HG03439 (cell line): ENCODE measurements around the gene PTDSS2.
"Not testable (repeated sequence)": the region's sequence is repeated elsewhere in the genome, so short reads cannot be mapped to it uniquely, and the experiment has no call there.

Source experiments
- ATAC-seq: cut with Tn5 transposase; IDR thresholded peaks from one replicate; pipeline ENCODE4 v1.9.1; 2021; ENCODE audit warnings: mild to moderate bottlenecking, moderate library complexity; ENCODE audit not compliant: unreplicated experiment

Gene PTDSS2

GRCh38 chr11:503179-503981 is 53.3 kb downstream of the PTDSS2 start:
- ATAC-seq: no peak

DNA sequence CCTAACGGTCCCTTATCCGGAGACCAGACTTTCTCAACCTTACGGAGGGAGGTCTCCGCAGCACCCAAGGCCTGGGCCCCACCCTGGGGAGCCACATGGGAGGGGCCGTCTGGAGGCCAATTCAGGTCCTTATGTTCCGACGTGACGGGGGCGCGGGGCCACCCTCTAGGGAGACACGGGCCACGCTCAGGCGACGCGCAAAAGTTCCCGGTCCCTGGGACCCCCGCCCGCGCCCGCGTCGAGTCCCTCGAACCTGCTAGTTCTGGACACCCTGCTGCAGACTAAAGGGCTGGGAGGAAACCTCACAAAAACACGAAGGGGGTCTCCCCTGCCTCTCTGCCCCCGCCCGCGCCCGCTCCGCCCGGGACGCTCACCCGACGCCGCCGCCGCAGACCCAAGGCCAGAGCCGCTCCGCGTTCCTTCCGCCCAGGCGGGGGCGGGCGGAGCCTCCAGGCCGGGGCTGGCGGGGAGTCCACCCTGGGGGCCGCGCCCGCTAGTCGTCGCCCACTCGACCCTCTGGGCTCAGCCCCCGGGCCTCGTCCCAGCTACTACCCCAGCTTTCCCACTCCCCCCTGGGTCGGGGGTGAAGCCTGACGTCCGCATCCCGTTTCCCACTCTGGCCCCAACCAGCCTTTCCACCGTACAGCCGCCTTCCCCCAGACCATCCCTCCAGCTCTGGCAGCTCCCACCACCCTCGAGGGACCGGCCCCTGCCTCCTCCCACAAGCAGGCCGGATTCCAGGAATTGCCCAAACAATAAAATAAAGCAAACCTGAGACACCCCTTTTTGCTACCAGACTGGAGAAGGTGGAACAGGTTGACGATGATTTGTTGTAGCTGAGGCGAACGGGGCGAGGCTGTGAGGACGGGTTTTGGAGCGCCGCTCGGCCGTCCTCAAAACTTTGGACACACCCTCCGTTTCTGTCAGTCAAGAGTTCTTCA is 54.2 kb downstream of the PTDSS2 start:
- no peak for ATAC-seq

- ATAC-seq: no peak
These were observed 54.9 kb downstream of the PTDSS2 start for GRCh38 chr11:504994-505344.

DNA sequence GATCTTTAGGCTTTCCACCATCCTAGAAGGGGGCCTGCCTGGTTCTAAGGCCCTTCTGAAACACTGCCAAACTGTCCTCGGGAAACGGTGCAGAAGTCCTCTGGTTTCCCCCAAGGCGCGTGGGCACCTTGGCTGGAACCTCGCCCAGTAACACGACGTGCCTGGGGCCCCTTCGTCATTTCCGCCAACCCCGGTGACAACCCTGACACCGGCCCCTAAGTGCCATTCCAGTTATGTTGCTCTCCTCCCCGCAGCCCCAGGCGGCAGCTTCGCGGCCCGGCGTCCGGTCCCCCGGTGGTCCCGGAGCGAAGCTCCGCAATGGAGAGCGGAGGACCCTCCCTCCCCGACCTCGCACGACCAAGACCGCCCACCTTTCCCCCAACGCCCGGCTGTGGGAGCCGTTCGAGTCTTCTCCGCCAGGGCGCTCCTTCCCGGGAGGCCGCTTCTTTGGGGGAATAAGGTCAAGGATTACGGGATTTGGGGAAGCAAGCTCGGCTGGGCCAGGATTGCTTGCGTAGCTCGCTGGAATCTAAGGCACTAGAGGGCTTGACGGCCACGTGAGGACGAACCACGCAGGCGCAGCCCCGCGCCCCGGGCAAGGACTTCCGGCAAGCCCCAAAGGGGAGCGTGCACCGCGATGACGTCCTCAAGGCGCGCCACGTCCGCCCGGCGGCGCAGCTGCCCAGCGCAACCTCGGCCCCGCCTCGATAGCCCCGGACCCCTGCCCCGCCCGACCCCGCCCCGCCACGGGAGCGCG is 56.3 kb downstream of the PTDSS2 start:
- ATAC-seq: peak; percentile 60

DNA sequence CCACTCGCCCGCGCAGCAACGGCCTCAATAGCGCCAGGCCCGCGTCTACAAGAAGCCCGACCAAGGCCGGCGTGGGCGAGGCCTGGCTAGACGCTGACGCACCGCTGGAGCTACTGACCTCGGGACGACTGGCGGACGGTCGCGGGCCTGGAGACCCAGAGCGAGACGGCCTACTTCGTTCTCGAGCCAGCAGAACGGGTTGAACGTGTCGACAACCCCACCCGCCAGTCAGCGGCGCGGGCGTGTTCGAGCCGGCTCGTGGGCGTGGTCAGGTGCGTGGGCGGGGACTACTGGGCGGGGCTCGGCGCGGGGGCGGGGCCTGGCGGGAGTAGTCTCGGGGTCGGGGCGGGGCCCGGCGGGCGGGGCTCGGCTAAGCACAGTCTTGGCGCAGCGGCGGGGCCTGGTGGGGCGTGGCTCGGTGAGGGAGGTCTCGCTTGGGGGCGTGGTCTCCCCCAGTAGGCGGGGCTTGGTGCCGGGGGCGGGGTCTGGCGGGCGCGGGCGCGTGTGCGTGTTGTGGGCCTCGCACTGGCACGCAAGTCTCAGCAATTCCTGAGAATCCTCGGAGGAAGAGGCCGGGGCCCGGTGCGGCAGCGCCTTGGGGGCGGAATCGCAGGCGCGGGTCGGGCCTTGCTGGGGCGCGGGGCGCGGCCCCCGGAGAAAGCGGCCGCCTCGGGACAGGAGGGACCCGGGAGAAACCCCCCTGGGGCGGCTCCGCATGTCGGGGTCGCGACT is 57.1 kb downstream of the PTDSS2 start, which contains the start of gene RNH1:
Gene RNH1 (minus strand): TSS at position 248 of the 732 bp plus-strand sequence. CDS start 5,080 bp downstream, outside the sequence.
- peak; percentile 48 for ATAC-seq

DNA sequence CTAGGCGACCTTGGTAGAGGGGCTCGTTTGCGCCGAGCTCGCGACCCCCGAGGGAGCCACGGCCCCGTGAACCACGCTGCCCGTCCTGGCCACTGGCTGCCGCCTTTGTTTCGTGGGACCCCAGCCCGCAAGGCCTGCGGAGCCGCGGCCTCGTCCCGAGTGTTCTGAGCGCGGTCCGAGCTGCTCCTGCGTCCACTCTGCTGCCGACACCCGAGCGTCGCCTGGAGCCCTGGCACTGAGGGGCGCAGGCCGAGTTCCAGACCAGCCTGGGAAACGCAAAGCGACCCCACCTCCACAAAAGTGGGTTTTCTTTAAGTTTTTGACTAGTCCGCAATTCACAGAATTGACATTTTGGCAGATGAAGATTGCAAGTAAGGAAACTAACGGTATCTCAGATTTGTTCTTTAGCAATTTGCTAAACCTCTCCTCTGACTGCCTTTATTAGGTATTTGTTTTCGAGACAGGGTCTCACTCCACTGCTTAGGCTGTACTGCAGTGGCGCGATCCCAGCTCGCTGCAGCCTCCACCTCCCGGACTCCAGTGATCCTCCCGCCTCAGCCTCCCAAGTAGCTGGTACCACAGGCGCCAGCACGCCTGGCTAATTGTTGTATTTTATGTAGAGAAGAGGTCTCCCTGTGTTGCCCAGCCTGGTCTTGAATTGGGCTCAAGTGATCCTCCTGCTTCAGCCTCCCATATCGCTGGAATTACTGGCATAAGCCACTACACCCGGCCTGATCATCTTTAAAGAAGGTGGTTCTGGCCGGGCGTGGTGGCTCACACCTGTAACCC is 57.8 kb downstream of the PTDSS2 start:
- ATAC-seq: no peak

- no peak for ATAC-seq
These were observed 58.9 kb downstream of the PTDSS2 start for GRCh38 chr11:508956-509355.

DNA sequence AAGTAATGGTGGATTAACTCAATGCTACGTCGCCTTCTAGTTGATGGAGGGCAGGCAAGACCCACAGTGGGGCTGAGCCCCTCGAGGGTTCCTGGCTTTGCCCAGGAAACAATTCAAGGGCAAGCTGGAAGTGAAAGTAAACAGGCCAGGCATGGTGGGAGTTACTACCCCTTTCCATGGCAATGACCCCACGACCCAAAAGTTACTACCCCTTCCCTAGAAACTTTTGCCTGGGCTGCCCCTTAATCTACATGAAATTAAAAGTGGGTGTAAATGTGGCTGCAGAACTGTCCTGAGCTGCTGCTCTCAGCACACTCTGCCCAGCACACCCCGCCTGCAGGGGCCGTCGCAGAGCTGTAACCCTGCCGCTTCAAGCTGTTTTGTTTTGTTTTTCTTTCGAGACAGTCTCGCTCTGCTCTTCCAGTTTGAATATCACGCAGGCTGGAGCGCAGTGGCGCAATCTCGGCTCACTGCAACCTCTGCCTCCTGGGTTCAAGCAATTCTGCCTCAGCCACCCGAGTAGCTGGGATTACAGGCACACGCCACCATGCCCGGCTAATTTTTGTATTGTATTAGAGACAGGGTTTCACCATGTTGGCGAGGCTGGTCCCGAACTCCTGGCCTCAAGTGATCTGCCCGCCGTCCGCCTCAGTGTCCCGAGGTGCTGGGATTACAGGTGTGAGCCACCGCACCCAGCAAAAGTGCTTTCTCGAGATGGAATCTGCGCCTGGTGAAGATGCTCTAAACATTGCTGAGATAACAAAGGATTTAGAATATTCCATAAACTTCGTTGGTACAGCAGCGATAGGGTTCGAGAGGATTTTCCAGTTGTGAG is 62.9 kb downstream of the PTDSS2 start:
- no peak for ATAC-seq

DNA sequence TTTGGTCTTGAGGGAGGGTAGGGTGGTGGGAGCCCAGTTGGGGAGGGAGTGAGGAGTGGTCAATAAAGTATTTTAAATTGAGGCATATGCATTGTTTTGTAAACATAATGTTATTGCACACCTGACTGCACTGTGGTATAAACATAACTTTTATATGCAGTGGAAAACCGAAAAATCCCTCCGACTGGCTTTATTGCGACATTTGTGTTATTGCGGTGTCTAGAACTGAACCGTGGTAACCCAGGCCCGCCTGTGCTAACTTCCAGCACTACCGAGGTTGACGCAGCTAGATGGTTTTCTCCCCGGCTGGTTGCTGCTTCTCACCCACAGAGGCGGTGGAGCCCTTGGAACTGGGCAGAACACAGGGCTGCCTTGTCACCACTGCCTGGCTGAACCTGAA is 64.5 kb downstream of the PTDSS2 start:
- no peak for ATAC-seq

GRCh38 chr11:515131-515530 is 65.1 kb downstream of the PTDSS2 start:
- ATAC-seq: no peak

DNA sequence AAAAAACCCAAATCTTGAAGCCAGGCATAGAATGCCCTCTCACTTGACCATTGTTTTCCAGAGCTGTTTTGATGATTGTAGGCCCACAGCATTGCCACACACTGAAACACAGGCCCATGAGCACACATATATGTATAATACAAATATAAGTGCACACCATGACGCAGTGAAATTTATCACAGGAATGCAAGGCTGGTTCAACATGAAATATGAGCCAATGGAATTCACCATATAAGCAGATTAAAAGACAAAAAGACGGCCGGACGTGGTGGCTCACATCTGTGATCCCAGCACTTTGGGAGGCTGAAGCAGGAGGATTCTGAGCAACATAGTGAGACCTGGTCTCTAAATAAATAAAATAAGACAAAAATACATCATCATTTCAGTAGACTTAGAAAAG is 66.3 kb downstream of the PTDSS2 start:
- ATAC-seq: no peak

- ATAC-seq: not testable (repeated sequence)
These were observed 67.0 kb downstream of the PTDSS2 start for GRCh38 chr11:516918-517685.

DNA sequence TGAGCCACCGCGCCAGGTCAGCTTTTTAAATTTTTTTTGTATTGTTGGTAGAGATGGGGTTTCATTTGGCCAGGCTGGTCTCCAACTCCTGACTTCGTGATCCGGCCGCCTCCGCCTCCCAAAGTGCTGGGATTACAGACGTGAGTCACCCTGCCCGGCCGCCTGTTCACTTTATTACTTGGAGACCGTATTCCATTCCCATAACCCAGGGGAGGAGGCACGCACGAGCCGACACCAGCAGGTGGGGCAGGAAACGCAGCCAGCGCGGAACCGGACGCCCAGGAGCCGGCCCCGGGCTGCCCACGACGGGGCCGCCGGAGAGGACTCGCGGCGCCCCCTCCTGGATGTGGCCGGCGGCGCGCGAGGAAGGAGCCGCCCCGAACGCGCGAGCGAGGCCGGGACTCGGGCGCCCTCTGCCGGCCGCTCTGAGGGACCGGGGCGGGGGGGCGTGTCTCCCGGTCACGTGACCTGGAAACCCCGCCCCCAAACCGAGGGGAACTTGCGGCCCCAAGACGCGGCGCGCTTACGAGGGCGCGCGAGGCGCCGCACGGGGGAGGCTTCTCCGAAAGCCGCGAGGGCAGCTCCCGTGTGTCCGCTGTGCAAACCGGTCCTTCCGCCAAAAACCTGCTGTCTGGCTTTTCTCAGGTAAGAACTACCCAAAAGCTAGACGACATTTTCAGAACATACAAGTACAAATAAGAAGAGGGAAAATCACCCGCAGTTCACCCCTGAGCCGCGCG is 68.6 kb downstream of the PTDSS2 start:
- ATAC-seq: peak; percentile 85

DNA sequence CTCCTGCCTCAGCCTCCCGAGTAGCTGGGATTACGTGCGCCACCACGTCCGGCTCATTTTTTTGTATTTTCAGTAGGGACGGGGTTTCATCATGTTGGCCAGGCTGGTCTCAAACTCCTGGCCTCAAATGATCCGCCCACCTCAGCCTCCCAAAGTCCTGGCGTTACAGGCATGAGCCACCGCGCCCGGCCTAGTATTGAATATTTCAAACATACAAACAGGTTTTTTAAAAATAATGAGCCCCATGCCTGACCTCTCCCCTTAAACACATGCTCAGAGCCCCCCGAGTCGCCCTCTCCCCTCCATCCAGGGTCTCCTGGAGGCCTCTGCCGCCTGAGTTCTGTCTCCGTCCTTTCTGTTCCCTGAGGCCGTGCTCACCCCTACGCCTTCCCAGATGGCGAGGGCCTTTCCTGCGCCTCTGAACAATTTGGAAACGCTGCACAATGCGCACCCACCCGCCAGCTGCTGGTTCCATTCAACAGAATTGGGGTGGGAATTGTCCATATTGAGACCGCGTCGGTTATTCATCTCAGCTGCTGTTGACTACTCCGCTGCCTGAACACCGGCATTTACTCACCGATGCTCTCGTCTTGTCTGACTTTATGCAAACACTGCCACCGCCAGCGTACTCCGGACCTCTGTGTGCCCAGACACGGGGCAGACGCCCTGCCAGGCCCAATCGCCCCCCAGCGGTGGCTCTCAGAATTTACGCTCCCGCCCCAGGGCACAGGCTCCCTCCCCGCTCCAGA is 70.5 kb downstream of the PTDSS2 start:
- no peak for ATAC-seq

DNA sequence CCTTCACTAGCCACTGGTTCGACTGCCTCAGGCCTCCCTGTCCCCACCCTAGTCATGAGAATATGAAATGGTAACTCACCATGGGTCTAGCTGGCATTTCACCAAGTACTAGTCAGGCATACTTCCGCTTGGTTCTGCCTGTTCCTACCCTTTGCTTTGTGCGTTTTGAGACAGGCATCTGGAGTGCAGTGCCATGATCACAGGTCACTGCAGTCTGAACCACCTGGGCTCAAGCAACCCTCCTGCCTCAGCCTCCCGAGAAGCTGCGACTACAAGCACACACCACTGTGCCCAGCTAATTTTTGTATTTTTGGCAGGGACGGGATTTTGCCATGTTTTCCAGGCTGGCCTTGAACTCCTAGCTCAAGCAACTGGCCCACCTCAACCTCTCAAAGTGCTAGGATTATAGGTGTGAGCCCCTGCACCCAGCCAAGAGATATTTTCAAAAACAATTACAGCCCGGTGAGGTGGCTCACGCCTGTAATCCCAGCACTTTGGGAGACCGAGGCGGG is 71.2 kb downstream of the PTDSS2 start:
- no peak for ATAC-seq

- no peak for ATAC-seq
These were observed 76.1 kb downstream of the PTDSS2 start for GRCh38 chr11:526192-526591.
